NCI-H2227 (cell line): Measurements from ENCODE around the gene CCND1.

Experiments
- DNase-seq: peaks from one replicate; lab custom pipeline; 2025; ENCODE audit not compliant: unreplicated experiment; lab: John Stamatoyannopoulos, UW

The CCND1 gene

GRCh38 chr11:69664901-69665300 lies 23.9 kb downstream of the CCND1 start:
- DNase-seq, result no peak

- no peak for DNase-seq
These were observed 24.7 kb downstream of the CCND1 start for GRCh38 chr11:69665669-69666068.

- no peak for DNase-seq
These were observed 25.3 kb downstream of the CCND1 start for GRCh38 chr11:69666261-69666660.

- DNase-seq, result no peak
These were observed 26.0 kb downstream of the CCND1 start for GRCh38 chr11:69666752-69667536.

GRCh38 chr11:69667619-69668604 lies 27.0 kb downstream of the CCND1 start:
- no peak for DNase-seq

GRCh38 chr11:69669486-69669885 lies 28.5 kb downstream of the CCND1 start:
- DNase-seq, result no peak

GRCh38 chr11:69670158-69670845 lies 29.3 kb downstream of the CCND1 start:
- DNase-seq, result peak; percentile 91

GRCh38 chr11:69671734-69672465 lies 30.9 kb downstream of the CCND1 start:
- DNase-seq, result no peak

- peak; percentile 56 for DNase-seq
These were observed 33.4 kb downstream of the CCND1 start for GRCh38 chr11:69674267-69674885.

- peak; percentile 97 for DNase-seq
These were observed 34.1 kb downstream of the CCND1 start, which contains the start of gene LTO1 for GRCh38 chr11:69674886-69675714. Gene LTO1 (minus strand): TSS chr11:69675353. CDS start chr11:69675239, 114 bp downstream.

GRCh38 chr11:69677749-69678148 lies 36.8 kb downstream of the CCND1 start:
- DNase-seq, result no peak

- no peak for DNase-seq
These were observed 39.7 kb downstream of the CCND1 start for GRCh38 chr11:69680688-69681087.

- DNase-seq, result no peak
These were observed 41.3 kb downstream of the CCND1 start for GRCh38 chr11:69682221-69682620.

GRCh38 chr11:69682681-69683326 lies 41.8 kb downstream of the CCND1 start:
- no peak for DNase-seq

GRCh38 chr11:69683764-69684333 lies 42.9 kb downstream of the CCND1 start:
- no peak for DNase-seq

GRCh38 chr11:69684651-69685050 lies 43.7 kb downstream of the CCND1 start:
- no peak for DNase-seq

GRCh38 chr11:69685348-69685747 lies 44.4 kb downstream of the CCND1 start:
- no peak for DNase-seq

GRCh38 chr11:69686452-69686851 lies 45.5 kb downstream of the CCND1 start:
- no peak for DNase-seq
